SH-SY5Y (cell line): ENCODE data around the gene KCNK10.

Experiments used
- GATA2 ChIP-seq: IDR thresholded peaks from 2 replicates; pipeline ENCODE4 v1.6.1; 2011; ENCODE audit warnings: mild to moderate bottlenecking, low read depth, low read length
- GATA3 ChIP-seq: IDR thresholded peaks from 2 replicates; pipeline ENCODE4 v1.6.1; 2011; ENCODE audit warnings: low read depth, mild to moderate bottlenecking, low read length, moderate library complexity

GRCh38 chr14:88196116-88196890, 126.8 kb downstream of the KCNK10 start:
- TF ChIP-seq GATA3 = no peak
- no peak for TF ChIP-seq GATA2
